K562 treated with DMSO at 1 percent for 4 hours (cell line): ENCODE data around the gene MTFR2. TPM values are rescaled to one million over a fixed set of nuclear protein-coding genes. Genes with fewer than 3 reads are reported as not detected.

Experiments used
- total RNA-seq: library from RNA; unstranded; fragments of 300-600 nt; gene quantifications from 2 replicates; pipeline ENCODE4 v1.2.3, GENCODE V29; 2022; ENCODE audit not compliant: insufficient read depth

Gene MTFR2
- 12.7 and 16.7 TPM in 2 replicates for total RNA-seq

GRCh38 chr6:136249811-136250685, at the start of gene MTFR2:
TSS of gene MTFR2 (minus strand) at chr6:136250311. CDS start at chr6:136249099, 1,212 bp downstream.

GRCh38 chr6:136289579-136290409, 39.7 kb upstream of the MTFR2 start, which contains the start of gene BCLAF1:
TSS of gene BCLAF1 (minus strand) at chr6:136289846. CDS start at chr6:136279866, 9,980 bp downstream.

Other genes starting within 250 kb of the MTFR2 start
- gene BCLAF1, start 39.5 kb upstream of the MTFR2 start, total RNA-seq = 26.4 and 32.5 TPM in 2 replicates